ENCODE data around the gene ALDH16A1. TPM values are rescaled to one million over a fixed set of nuclear protein-coding genes. Genes with fewer than 3 reads are reported as not detected.
"Not testable (repeated sequence)": the region's sequence is repeated elsewhere in the genome, so short reads cannot be mapped to it uniquely, and the experiment has no call there.

ALDH16A1 gene
- total RNA-seq, 1 donor, result 94.0 TPM

DNA sequence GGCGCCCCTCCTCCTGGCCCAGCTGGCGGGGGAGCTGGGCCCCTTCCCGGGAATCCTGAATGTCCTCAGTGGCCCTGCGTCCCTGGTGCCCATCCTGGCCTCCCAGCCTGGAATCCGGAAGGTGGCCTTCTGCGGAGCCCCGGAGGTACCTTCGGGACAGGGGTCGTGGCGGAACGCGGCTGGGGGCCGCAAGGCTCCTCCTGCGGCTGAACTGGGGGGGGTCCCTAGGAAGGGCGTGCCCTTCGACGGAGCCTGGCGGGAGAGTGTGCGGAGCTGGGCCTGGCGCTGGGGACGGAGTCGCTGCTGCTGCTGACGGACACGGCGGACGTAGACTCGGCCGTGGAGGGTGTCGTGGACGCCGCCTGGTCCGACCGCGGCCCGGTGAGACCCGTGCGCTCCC lies 8.6 kb downstream of the ALDH16A1 start:
- DNase-seq (ENCODE audit: low read depth in 2 of 3, low spot score in 2 of 3), result no peak

DNA sequence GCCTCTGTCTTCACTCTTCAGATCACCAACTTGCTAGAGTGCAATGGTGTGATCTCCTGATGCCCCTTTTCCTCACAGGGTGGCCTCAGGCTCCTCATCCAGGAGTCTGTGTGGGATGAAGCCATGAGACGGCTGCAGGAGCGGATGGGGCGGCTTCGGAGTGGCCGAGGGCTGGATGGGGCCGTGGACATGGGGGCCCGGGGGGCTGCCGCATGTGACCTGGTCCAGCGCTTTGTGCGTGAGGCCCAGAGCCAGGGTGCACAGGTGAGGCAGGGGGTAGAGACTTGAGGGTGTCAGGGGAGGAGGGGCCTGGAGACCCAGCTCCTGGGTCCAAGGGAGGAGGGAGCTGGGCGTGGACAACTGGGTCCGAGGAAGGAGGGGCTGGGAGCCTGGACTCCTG lies 9.5 kb downstream of the ALDH16A1 start:
- DNase-seq (ENCODE audit: low read depth in 2 of 3, low spot score in 2 of 3), result no peak

DNA sequence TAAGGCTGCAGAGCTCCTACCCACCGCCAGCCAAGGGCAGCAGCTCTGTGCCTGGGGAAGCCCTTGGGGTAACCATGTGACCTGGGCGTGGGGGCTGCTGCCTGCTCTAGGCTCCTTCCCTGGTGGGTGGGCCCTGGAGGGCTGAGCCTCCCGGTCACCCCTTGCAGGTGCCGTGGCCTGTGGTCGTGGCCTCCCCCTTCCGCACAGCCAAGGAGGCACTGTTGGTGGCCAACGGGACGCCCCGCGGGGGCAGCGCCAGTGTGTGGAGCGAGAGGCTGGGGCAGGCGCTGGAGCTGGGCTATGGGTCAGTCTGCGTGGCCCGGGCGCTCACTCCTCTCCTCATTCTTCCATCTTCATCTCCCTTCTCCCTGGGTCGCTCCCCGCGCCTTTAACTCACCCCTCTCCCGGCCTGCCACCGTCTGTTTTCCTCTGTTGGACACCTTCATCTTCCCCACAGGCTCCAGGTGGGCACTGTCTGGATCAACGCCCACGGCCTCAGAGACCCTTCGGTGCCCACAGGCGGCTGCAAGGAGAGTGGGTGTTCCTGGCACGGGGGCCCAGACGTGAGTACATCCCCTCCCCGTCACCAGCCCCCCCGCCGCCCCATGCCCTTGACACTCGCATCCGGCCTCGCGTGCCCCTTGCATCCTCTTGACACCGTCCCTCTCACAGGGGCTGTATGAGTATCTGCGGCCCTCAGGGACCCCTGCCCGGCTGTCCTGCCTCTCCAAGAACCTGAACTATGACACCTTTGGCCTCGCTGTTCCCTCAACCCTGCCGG lies 11.1 kb downstream of the ALDH16A1 start:
- DNase-seq (ENCODE audit: low read depth in 2 of 3, low spot score in 2 of 3), result no peak

DNA sequence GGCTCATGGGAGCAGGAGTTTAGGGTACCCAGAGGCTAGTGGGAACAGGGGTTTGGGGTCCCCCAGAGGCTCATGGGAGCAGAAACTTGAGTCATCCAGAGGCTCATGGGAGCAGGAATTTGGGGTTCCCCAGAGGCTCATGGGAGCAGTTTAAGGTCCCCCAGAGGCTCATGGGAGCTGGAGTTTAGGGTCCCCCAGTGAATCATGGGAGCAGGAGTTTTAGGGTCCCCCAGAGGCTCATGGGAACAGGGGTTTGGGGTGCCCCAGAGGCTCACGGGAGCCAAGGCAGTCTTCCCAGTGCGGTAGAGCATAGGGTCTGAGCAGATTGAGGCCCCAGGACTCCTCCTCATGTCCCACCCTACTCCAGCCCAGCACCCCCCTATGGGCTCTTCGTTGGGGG lies 12.3 kb downstream of the ALDH16A1 start:
- DNase-seq (ENCODE audit: low read depth in 2 of 3, low spot score in 2 of 3), result no peak

DNA sequence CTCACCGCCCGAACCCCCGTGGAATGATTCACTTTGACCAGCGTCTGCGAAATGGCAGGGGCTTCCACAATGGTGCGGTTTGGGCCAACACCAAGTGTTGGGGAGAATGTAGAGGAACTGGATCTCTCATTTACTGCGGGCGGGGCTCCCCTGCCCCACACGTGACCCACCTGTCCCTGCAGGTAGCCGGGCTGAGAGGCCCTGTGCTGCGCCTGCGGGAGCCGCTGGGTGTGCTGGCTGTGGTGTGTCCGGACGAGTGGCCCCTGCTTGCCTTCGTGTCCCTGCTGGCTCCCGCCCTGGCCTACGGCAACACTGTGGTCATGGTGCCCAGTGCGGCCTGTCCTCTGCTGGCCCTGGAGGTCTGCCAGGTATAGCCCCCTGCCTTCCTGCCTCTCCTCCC lies 15.2 kb downstream of the ALDH16A1 start:
- DNase-seq (ENCODE audit: low read depth in 2 of 3, low spot score in 2 of 3), result no peak

DNA sequence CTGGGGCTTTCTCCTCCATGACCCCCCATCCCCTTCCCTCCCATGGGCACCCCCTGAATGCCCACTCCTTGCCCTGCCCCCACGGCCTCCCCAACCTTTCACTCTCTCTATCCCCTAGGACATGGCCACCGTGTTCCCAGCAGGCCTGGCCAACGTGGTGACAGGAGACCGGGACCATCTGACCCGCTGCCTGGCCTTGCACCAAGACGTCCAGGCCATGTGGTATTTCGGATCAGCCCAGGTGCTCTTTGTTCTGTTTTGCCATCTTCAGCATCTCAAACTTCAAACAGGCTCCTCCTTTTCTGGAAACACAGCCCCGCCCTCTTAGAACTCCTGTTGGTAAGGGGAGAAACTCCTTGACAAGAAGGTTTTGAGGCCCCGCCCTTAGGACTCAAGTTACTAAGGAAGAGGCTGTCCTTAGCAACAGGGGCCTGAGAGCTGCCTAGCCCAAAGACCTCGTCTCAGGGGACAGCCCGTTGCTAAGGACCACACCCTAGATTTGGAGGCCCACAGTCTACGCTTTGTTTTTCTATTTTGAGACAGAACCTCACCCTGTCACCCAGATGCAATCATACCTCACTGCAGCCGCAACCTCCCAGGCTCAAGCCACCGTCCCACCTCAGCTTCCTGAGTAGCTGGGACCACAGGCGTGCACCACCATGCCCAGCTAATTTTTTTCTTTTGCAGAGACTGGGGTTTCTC lies 15.9 kb downstream of the ALDH16A1 start:
- peak; percentile 85 to 93 (median 93) for DNase-seq (ENCODE audit: low read depth in 2 of 3, low spot score in 2 of 3)

DNA sequence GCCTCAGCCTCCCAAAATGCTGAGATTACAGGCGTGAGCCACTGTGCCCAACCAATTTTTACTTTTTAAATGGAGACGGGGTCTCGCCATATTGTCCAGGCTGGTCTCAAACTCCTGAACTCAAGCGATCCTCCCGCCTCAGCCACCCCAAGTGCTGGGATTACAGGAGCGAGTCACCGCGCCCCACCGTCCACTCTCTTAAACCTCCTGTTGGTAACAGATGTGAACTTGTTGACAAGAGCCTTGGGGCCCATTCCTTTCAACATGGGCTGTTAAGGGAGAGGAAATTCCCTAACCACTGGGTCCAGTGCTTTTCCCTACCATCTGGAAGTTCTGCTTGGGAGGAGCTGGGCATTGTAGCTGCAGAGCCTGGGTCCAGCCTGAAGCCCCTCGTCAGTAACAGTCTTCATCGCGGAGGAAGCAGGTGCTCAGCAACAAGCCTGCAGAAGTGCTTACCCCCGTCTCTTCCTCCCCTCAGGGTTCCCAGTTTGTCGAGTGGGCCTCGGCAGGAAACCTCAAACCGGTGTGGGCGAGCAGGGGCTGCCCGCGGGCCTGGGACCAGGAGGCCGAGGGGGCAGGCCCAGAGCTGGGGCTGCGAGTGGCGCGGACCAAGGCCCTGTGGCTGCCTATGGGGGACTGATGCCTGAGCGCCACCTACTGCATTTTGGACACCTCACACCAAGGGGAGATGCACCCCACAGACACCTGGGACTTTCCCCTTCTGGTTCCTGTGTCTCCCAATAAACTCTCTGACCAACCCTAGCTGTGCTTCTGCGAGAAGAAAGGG lies 17.0 kb downstream of the ALDH16A1 start:
- DNase-seq (ENCODE audit: low read depth in 2 of 3, low spot score in 2 of 3), result peak; percentile 73 to 97 (median 94)

DNA sequence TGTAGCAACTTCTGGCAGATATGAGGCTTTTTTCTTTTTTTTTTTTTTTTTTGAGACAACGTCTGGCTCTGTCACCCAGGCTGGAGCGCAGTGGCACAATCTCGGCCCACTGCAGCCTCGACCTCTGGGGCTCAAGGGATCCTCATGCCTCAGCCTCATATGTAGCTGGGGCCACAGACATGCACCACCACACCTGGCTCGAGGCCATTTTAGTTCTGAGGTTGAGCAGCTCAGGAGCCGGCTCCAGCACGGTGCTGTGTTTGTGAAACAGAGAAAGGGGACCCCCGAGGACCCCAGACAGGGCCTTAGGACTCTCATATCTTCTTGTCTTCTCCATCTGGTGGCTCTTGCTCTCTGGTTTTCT lies 17.6 kb downstream of the ALDH16A1 start:
- no peak for DNase-seq (ENCODE audit: low read depth in 2 of 3, low spot score in 2 of 3)

- DNase-seq (ENCODE audit: low read depth in 2 of 3, low spot score in 2 of 3), result no peak
These were observed 19.9 kb downstream of the ALDH16A1 start for GRCh38 chr19:49472936-49473335.

DNA sequence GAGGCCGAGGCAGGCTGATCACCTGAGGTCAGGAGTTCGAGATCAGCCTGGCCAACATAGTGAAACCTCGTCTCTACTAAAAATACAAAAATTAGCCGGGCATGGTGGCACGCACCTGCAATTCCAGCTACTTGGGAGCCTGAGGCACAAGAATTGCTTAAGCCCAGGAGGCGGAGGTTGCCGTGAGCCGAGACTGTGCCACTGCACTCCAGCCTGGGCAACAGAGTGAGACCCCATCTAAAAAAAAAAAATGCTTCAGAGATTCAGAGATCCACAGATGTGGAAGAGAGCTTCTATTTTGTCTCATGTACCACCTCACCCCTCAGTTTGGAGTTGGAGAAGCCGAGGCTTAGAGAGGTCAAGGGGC lies 20.5 kb downstream of the ALDH16A1 start:
- DNase-seq (ENCODE audit: low read depth in 2 of 3, low spot score in 2 of 3), result not testable (repeated sequence)

DNA sequence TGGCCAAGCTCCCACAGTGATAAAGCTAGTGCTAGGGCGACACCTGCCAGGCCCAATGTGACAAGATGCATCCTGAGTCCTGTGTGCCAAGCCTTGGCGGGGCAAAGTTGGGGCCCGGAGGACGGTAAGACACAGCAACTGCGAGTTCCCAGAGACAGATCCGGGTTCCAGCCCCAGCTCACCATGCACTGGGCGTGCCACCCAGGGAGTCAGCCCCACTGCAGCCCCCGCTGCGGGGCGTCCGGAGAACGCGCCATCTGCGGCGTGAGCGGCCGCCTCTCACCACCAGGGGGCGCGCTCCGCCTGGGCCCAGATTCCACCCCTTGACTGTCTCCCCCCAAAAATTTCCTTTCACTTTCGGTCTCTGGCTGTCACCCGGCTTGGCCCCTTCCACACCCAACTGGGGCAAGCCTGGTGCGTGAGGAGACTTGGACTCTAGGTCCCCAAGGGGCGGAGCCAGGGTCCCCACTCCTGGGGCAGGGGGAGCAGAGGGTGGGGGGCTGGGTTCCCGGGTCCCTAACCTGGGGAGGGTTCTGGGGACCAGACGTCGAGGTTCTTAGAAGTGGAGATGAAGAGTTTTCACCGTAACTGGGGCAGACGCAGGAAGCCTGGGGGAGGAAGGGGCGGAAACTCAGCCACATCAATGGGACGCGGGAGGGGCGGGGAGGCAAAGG lies 21.0 kb downstream of the ALDH16A1 start, which contains the start of gene FLT3LG:
Gene FLT3LG (plus strand): TSS at position 348 of the 674 bp plus-strand sequence. CDS start 425 bp downstream, outside the sequence.
- peak; percentile 90 to 95 (median 92) for DNase-seq (ENCODE audit: low read depth in 2 of 3, low spot score in 2 of 3)

- no peak for DNase-seq (ENCODE audit: low read depth in 2 of 3, low spot score in 2 of 3)
These were observed 21.5 kb downstream of the ALDH16A1 start for GRCh38 chr19:49474542-49474924.

DNA sequence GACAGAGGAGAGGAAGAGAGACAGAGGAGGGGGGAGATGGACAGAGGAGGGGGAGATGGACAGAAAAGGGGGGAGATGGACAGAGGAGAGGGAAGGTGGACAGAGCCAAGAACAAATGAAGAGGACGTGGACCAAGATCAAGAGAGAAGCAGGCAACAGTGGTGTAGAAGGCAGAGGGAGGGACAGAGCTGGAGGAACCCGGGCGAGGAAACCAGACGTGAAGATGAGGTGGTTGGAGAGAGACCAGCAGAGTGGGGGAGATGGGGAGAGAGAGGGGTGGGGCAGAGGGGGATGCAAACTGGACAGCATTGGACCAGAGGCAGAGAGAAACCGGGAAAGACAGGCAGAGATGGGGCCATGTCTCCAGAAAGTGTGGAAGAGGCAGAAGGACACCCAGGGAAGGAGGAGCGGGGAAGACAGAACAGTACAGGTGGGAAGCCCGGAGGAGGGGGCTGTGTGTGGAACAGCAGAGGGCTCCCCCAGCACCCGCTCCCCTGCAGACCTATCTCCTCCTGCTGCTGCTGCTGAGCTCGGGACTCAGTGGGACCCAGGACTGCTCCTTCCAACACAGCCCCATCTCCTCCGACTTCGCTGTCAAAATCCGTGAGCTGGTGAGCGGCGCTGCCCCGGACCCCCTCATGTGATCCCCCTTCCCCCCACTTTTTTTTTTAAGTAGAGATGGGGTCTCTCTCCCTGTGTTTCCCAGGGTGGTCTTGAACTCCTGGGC lies 22.3 kb downstream of the ALDH16A1 start:
- DNase-seq (ENCODE audit: low read depth in 2 of 3, low spot score in 2 of 3), result no peak

DNA sequence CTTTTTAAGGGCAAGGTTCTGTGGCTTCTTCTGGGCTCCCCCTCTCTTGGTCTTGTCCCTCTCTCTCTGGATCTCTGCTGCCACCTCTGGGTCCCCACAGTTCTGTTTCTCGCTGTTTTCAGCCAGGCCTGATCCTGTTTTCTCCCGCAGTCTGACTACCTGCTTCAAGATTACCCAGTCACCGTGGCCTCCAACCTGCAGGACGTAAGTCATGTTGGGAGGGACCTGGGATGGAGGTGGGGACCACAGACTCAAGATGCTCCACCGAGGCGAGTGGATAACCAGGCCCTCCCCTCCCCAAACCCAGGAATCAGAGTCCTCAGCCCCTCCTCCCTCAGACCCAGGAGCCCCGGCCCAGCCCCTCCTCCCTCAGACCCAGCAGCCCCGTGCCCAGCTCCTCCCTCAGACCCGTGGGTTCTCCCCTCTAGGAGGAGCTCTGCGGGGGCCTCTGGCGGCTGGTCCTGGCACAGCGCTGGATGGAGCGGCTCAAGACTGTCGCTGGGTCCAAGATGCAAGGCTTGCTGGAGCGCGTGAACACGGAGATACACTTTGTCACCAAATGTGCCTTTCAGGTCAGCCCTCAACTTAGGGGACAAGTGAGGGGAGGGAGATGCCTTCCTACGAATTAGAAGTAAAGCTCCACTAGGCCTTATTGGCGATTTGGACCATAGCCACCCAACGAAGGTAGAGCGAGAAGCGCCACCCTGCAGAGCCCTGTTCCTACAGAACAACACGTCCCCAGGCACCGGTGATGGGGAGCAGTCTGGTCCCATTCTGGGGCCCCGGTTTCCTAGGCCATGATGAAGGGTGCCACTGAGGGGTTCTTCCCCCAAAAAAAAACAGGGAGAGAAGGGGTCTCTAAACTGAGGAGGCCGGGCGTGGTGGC lies 23.2 kb downstream of the ALDH16A1 start:
- peak in 2 of 3 donors; percentile 73 to 74 for DNase-seq (ENCODE audit: low read depth in 2 of 3, low spot score in 2 of 3)

DNA sequence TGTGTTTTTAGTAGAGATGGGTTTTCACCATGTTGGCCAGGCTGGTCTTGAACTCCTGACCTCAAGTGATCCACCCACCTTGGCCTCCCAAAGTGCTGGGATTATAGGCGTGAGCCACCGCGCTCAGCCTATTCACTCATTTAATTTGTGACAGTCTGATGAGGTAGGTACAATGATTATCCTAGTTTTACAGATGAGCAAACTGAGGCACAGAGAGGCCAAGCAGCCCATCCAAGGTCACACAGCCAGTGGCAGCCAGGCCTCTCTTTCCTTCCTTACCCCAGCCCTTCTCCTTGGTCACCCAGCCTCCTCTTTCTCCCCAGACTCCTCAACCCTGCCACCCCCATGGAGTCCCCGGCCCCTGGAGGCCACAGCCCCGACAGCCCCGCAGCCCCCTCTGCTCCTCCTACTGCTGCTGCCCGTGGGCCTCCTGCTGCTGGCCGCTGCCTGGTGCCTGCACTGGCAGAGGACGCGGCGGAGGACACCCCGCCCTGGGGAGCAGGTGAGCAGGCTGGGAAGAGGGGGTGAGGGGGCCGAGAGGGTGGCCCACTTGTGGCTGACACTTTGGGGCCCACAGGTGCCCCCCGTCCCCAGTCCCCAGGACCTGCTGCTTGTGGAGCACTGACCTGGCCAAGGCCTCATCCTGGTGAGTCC lies 27.1 kb downstream of the ALDH16A1 start:
- DNase-seq (ENCODE audit: low read depth in 2 of 3, low spot score in 2 of 3), result no peak

DNA sequence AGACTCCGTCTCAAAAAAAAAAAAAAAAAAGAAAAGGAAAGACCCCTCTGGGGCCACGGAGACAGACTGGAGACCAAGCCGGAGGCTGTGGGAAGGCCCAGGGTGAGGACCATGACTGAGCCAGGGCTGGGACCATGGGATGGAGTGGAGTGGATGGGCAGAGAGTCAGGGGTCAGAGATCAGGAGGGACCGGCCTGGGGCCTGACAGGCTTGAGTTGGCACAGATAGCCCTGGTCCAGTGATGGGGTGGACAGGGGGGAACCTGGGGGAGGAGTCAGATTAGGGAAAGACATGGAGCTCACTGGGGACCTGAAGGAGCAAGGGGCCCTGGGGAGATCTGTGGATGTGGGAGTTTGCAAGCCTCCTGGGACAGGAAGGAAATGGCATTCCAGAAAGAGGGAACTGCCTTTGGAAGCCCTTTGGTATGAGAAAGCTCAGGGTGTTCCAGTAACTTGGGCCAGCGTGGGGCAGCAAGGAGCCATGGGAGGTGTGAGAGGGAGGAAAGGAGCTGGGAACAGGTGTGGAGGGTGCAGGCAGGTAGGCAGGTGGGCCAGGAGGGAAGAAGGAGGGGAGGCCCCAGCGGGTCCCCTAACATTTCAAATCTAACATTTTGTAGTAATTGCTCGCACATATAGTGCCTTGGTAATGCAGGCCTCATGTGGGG lies 28.1 kb downstream of the ALDH16A1 start:
- DNase-seq (ENCODE audit: low read depth in 2 of 3, low spot score in 2 of 3), result no peak

DNA sequence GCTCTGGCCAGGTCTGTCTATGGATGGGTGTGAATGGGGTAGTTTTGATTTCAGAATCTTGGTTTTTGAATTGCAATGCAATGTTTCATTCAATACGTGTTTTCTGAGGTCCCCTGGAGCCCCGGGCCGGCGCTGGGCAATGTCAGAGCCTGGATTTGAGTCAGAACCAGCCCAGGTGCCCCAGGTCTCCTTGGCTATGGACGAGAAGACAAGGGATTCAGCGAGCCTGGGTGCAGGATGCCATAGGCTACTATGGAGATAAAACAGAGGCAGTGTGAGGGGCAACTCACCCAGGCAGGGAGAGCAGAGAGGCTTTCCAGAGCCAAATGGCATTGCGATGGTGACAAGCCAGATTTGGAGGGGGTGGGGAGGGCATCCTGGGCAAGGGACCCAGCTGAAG lies 33.2 kb downstream of the ALDH16A1 start:
- DNase-seq (ENCODE audit: low read depth in 2 of 3, low spot score in 2 of 3), result no peak

DNA sequence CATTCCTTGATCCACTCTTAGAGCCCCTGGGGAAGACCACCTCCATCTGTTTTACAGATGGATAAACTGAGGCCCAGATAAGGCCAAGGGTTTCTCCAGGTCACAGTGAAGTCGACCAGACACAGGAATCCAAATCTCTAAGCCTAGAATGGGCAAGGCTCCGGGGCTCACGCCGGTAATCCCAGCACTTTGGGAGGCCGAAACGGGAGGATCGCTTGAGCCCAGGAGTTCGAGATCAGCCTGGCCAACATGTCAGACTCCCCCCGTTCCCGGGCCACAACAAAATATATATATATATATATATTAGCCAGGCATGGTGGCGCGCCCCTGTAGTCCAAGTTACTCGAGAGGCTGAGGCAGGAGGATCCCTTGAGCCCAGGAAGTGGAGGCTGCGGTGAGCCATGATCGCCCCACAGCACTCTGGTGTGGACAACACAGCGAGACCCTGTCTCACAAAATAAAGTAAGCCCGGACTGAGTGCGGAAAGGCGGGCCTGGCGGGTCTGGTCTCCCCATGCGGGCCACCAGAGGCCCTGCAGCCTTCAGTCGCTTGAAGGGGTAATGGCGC lies 33.8 kb downstream of the ALDH16A1 start:
- no peak for DNase-seq (ENCODE audit: low read depth in 2 of 3, low spot score in 2 of 3)

Data from hematopoietic multipotent progenitor cell (in vitro differentiated cells).